NCI-H2196 treated with DMSO at 0.1 percent for 48 hours (cell line): ENCODE measurements around the gene RASL10B.
"Not testable (repeated sequence)": the region's sequence is repeated elsewhere in the genome, so short reads cannot be mapped to it uniquely, and the experiment has no call there.

ENCODE experiments used
- DNase-seq: peaks from one replicate; lab custom pipeline; 2025; ENCODE audit not compliant: unreplicated experiment; lab: John Stamatoyannopoulos, UW

RASL10B gene, protein sequence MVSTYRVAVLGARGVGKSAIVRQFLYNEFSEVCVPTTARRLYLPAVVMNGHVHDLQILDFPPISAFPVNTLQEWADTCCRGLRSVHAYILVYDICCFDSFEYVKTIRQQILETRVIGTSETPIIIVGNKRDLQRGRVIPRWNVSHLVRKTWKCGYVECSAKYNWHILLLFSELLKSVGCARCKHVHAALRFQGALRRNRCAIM

DNA sequence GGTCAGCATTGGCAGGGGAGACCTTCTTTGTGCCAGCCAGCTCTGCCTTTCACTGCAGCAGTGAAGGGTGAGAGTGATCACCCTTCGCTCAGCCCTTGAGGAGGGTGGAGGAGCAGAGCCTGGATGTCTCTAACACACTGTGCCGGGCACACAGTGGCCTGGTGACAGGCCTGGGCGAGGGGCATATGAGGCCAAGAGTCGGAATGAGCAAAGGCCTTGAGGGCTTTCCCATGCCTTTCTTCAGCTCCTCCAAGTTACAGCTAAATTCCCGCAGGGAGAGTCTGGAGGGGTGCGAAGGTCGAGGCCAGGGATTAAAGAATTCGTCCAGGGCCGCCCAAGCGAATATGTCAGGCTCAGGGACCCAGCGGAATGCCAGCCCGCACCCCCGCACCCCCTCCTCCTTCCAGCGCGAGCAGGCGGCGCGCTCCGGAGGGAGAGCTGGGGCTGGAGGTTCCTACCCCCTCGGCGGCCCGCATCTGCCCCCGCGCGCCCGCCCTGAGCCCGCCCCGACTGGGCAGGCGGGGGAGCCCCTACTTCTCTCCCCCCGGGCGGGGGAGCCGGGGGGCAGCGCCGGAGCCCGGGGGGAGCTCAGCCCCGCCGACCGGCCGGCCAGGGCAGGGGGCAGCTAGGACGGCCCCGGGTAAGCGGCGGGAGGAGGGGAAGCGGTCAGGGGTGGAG lies at the start of gene RASL10B:
RASL10B (plus strand) TSS at position 401 of the 678 bp plus-strand sequence. CDS start 3,546 bp downstream, outside the sequence.
- DNase-seq = no peak

DNA sequence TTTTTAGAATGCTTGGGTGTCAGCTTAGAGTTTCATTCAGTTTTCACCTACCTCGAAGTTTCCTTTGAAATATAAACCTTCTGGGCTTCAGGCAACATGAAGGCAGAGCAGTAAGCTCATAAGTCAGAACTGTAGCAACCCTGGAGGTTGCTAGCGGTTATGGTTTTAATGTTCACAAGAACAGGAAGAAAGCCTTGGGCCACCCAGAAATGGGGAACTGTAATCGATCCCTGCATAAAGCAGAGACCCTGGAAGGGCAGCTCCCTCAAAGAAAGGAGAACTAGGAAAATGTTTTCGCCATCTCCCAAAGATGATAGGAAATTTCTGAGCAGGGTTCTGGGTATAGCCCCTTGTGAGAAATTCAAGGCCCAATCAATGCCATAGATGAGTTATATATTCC lies 47.8 kb upstream of the RASL10B start:
- no peak for DNase-seq

DNA sequence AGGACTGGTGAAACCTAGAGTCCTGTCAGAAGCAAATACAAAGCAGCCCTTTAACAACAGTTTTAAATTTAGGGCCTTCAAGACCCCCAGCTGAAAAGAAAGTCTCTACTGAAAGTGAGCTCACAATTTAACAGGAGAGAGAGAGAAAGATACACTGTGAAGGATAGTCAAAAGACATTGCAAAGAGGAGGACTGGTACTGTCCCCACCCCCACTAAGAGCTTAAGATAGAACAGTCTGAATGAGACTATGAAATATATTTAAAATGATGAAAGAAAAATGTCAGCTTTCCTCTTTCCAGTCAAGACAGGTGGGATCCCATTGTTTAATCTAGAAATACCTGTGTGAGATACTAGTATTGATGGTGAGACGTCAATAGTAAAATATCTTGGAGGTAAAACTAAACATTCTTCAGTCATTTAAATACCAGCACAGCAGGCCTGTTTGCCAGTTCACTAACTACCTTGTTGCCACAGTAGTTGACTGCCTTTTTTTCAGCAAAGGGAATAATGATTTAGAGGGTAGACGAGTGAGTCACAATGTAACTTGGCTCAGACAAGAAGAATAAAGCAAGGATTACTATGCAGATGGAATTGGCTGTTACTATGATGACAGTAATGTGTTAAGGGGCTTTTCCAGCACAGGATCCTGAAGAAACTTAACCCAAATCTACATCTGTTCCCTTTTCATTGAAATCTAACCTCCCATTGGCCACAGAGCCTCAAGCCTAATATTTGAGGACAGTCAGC lies 47.2 kb upstream of the RASL10B start:
- DNase-seq = no peak

DNA sequence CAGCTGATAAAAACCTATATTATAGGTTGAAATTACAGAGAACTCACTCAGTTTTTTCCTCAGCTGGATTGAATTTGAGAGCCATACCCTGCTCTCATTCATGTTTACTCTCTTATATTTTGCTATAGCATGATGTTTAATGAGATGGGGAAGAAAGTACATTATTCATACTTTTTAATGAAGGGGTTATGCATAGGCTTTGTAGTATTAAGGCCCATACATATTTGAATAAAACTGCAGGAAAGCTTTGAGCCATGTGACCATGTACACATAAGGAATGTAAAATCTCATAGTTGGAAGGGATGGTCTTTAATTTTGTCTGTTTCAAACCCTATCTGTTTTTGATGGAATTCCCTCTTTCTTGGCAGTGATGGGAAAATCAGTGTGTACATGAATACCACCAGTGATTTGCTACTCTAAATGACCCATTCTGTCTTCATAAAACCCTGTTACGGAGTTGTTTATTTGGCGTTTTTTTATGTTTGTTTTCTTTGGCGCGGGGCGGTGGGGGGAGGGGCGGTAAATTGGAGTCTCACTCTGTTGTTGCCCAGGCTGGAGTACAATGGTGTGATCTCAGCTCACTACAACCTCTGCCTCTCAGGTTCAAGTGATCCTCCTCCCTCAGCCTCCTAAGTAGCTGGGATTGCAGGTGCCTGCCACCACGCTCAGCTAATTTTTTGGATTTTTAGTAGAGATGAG lies 38.8 kb upstream of the RASL10B start:
- DNase-seq = no peak

DNA sequence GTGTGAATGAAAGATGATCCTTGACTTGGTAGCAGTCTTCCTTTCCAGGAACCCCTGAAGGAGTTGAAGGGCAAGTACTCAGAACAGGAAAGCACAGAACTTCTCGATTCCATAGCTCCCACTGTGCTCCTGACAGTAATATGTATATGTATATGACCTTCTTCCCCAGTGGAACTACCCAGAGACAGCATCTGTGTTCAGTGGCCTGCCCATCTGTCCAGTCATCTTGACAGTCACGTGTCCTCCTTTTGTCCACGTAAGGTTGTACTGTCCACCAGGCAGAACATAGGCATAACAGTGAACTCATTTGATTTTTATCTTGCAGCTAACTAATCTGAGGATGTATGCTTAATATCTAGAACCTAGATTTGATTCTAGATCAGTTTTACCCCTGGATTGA lies 37.8 kb upstream of the RASL10B start:
- no peak for DNase-seq

DNA sequence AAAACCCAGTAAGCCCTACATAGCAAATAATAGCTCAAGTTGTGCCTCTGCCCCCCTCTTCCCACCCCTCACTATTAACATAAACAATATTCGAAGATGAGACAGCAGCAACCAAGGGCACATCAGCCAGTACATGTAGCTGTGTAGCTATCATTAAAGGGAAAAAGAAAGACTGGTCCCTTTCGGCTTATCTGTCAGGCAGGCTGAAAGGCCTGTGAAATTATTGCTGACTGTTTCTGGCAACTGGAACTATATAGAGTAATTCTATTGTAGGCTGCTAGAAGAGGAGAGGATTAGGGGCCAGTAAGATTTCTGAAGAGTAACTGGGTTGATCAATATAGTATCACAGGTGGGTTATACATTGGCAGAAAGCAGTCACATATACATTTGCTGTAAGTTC lies 36.5 kb upstream of the RASL10B start:
- DNase-seq = no peak

DNA sequence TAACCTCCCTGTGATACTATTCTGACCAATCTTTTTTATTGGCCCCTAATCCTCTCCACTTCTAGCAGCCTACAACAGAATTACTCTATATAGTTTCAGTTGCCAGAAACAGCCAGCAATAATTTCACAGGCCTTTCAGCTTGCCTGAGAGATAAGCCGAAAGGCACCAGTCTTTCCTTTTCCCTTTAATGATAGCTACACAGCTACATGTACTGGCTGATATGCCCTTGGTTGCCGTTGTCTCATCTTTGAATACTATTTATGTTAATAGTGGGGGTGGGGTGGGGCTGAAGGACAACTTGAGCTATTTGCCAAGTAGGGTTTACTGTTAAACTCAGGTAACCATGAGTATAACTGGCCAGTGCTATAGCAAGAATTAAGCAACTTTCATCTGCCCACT lies 35.8 kb upstream of the RASL10B start:
- no peak for DNase-seq

DNA sequence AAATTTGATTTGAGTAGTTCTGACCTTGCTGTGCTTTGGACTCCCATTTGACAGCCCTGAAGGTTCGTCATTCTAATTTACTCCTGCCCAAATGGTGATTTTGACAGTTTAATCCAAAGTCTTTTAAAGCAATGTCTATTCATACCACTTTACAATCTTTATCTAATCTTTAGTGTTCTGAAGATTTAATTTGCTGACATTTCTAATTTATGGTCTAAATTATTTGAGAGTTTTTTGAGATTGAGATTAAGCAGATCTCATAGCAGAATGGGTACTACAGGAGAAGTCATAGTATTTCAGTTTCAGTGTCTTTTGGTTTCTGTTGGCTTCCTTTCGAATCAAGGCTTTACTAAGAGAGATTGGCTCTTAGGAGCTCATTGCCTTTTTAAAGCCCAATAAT lies 32.6 kb upstream of the RASL10B start:
- no peak for DNase-seq

DNA sequence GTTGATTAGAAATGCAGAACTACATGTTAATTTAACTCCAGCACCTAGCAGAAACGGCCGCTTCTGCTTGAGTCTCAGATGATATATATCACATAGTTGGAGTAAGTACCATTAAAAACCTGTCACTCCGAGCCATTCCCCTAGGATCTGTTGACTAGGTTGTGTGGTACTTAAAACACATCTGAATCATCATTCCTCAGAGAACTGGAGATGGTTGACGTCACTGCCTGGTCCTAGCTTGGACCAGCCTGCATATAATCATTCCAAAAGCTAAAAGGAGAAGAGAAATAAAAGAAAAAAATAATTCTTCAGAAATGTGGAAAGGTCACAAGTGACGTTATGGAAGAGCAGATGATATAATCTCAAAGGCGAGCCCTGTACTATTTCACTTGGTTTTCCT lies 31.3 kb upstream of the RASL10B start:
- DNase-seq = no peak

DNA sequence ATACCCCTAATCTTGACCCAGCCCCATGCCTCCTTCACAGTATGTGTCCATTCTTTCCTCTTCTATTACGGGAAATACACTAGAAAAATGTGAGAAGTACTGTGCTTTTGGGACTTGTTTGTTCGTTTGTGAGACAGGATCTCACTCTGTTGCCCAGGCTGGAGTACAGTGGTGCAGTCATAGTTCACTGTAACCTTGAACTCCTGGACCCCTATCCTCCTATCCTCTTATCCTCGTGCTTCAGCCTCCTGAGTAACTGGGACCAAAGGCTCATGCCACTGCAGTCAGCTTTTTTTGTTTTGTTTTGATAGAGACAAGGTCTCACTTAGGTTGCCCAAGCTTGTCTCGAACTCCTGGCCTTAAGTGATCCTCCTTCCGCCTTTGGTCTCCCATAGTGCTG lies 29.9 kb upstream of the RASL10B start:
- no peak for DNase-seq

DNA sequence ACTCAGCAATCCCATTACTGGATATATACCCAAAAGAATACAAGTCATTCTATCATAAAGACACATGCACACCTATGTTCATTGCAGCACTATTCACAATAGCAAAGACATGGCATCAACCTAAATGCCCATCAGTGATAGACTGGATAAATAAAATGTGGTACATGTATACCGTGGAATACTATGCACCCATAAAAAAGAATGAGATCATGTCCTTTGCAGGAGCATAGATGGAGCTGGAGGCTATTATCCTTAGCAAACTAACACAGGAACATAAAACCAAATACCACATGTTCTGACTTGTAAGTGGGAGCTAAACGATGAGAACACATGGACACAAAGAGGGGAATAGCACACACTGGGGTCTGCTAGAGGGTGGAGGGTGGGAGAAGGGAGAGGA lies 28.1 kb upstream of the RASL10B start:
- not testable (repeated sequence) for DNase-seq

DNA sequence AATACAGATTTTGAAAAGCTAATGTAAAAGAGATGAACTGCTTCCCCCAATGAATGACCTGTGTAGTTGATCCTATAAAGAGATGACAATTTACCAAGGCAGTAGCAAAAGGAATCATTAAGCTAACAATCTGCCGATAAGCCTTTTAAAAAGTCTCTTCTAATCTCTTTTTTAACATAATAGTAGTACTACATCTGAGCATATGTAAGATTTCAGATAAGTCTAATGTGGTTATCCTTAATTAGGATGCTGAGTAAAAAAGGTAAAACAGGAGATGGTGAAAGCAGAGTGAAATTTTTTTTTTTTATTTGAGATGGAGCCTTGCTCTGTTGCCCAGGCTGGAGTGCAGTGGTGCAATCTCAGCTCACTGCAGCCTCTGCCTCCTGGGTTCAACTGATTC lies 26.2 kb upstream of the RASL10B start:
- DNase-seq = no peak

DNA sequence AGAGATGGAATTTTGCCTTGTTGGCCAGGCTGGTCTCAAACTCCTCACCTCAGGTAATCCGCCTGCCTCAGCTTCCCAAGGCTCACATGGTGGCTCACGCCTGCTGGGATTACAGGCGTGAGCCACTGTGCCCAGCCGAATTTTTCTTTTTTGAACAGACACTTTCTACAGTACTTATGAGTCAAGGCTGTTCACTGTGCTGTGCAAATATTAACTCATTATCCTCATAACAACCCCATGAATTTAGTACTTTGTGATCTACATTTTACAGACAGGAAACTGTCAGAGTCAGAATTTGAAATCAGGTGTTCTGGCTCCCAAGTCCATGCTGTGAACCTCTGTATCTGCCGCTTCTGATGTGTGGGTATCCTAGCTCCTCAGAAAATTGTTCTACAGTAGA lies 25.7 kb upstream of the RASL10B start:
- DNase-seq = no peak

DNA sequence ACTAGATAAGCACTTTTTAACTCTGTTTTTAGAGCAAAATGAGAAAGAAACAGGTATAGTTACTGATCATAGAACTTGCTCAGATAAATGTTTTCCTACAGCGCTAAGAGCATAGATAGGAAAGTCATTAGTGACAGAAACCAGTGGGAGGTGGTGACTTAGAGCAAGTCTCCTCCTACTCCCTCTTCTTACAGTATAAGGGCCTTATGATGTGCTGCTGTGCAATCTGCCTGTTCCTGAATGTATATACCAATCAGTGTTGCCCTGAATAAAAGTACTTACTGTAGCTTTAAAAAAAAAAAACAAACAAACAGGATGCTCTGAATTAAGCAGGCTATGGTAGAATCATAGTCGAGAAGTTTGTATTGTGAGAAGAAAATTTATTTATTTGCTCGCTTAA lies 23.3 kb upstream of the RASL10B start:
- DNase-seq = no peak

DNA sequence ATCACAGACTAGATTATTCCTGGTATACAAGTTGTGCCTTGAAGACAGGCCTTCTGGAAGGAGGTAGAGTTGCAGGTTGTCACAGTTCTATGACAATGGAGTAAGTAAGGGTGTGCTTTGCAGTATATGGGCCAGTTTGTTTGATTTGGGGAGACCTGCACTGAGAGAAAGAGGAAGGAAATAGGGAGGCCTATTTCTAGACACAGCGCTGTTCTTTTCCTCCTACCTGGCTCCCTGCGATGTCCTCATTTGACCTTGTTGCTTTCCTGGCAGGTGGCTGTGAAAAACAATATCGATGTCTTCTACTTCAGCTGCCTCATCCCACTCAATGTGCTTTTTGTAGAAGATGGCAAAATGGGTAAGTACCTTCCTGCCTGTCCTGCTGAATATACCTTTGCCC lies 22.5 kb upstream of the RASL10B start:
- no peak for DNase-seq

DNA sequence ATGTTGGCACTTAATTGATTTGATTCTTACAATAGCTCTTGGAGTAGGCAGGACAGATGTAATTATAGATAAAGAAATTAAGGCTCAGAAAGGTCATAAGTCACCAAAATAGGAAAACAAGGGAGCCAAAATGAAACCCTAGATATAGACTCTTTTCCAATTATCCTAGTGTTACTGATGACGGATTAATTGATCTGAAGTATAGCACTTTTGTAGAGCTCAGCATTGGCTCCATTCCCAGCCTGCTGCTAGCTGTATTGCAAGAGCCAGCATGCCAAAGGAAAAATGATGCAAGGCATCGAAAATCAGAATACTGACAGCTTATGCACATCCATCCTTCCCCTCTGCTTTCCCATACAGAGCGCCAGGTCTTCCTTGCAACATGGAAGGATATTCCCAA lies 21.6 kb upstream of the RASL10B start:
- DNase-seq = no peak

DNA sequence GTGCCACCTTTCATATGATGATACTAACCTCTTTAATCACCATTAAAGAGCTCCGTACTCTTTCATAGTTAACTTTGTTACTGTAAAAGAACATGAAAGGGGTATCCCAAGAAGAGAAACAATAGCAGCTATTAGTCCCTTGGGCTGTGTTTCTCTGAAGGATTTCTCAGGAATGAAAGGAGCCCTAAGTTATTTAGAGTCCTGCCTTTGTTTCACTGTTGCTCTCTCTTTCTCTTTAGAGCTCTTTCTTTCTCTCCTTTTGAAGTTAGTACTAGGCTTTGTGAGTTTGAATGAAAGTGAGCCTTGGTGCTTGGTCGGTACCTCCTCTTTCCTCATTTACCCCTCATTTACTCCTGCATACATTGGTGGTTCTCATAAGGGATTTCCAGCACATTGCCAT lies 20.5 kb upstream of the RASL10B start:
- no peak for DNase-seq

DNA sequence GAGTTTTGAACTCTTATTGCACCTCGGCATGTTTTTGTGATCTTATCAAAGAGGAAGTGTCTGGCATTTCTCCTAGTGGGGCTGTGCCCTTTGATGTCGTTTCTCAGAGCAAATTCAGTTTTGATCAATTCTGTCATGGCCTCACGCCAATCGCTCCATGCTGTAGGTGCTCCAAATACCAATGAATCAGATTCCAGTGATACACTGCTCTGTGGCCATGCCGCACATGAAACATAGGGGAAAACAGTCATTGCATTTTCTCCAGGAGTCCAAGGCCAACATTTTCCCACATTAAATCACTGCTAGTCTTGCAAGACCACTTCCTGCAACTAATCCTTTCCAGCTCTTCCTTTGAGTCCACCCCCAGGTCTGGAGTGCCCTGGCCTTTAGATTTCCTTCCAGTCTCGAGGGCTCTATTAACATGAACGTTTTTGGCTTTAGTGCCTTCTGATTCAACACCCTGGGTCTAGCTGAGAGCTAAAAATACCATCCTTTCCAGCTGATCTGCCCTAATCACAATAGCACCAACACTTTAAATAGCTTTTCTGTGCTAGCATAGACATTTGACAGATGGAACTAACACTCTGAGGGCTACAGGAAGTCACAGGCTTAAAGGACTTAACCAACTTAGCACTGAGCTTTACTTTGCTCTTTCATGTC lies 18.2 kb upstream of the RASL10B start:
- DNase-seq = no peak

DNA sequence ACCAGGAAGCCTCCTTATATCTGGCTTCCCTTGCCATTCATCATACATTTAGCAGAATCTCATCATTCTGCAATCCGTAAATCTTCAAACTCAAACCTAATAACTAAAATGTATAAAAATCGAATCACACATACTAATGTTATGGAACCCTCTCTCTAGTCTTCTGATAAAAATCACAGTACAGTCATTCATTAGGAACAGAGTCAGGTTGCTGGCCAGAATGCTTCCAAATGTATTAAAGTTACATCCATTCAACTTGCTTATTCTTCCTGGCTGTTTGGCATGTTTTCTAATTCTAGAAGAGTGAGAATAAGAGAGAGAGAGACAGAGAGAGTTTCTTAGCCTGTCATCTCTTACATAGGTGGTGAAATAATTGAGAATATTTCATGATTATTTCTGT lies 16.5 kb upstream of the RASL10B start:
- DNase-seq = no peak

DNA sequence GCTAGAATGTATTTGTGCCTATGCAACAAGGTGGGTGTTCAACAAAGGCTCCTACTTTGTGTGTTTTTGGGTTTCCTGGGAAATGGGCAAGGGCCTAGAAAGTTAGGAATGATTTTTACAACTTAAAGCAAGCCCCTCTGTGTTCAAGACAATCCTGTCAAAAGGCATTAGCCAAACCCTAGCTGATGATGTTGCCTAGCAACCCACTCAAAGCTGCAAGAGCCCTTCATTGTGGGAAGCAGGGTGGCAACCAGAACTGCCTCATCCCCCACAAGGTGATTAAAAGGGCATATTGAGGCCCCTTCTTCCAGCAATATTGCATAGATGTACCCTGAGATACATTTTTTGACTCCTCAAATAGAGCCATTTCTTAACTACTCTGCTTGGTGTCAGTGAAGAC lies 16.0 kb upstream of the RASL10B start:
- DNase-seq = no peak

DNA sequence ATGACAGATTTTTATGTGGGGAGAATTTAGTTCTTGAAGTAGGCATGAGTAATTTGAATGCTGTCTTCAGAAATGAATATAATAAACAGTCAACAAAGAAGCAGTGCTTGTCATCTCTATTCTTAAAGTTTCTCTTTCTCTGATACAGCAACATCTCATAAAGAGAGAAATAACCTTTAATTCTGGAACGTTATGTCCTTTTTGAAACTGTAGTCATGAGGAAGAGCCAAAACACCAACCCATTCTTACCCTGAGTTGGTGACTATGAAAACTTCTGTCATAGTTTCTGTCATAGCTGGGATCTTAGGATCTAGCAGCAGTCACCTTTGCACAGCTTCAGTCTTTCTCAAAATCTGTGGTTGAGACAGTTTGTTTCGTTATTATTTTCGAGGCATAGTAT lies 15.3 kb upstream of the RASL10B start:
- no peak for DNase-seq
